Measurements from ENCODE around the gene GHSR. TPM values are rescaled to one million over a fixed set of nuclear protein-coding genes. Genes with fewer than 3 reads are reported as not detected.

Gene GHSR
- total and polyA plus RNA-seq, 4 donors, result not detected

DNA sequence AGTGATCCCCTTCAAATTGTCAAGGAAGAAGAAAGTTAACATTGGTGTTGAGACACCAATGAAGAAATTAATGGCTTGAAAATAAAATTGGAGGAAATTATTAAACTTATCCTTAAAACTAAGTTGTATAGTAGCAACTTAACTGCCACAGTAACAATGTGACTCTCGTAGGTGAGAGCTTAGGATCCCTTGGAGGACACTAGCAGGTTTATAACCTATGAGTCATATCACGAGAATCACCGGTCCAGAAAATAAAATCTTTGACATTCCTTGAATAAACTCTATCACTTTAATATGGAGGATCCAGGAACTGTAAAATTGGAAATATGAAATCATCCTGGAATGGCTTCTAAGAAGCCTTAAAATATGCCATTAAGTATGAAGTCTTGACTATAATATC is 2.1 kb downstream of the GHSR start:
- H3K27ac ChIP-seq (ENCODE audit: low read depth in 1 of 2, low read length in 2 of 2), result no peak overlapping the region
- no peak overlapping the region for H3K9ac ChIP-seq (ENCODE audit: low read depth in 1 of 2, low read length in 2 of 2)
- H3K9me3 ChIP-seq (ENCODE audit: control insufficient read depth in 4 of 4, low read length in 3 of 4), result no peaks in the 10 kb centered on the region
- H3K27me3 ChIP-seq (ENCODE audit: control insufficient read depth in 4 of 4, insufficient read depth in 4 of 4, low read length in 3 of 4), result peaks cover 0 to 17% (median 12%) of the 10 kb centered on the region in 4 donors
- WGBS, result 76% methylated on average over 3 of the region's 3 CpGs
- H3K4me3 ChIP-seq (ENCODE audit: low read depth in 1 of 3, low read length in 3 of 3), result no peak overlapping the region
- H3K4me1 ChIP-seq (ENCODE audit: control insufficient read depth in 4 of 4, insufficient read depth in 4 of 4, low read length in 3 of 4), result peaks cover 0 to 15% (median 11%) of the 10 kb centered on the region in 4 donors
- no peaks in the 10 kb centered on the region for H3K36me3 ChIP-seq (ENCODE audit: control insufficient read depth in 4 of 4, insufficient read depth in 3 of 4, low read depth in 1 of 4, low read length in 3 of 4)
- no peak for DNase-seq (ENCODE audit: low spot score)
- TF ChIP-seq TAF1 (conservative IDR thresholded peaks at IDR 0.05), result no peak
- no peak for TF ChIP-seq EGR1 (IDR thresholded peaks at IDR 0.05; ENCODE audit: low read depth in 2 of 2)
- TF ChIP-seq RXRA (IDR thresholded peaks at IDR 0.05), result no peak
- no peak for TF ChIP-seq RAD21 (IDR thresholded peaks at IDR 0.05)
- TF ChIP-seq, protein P1, sequence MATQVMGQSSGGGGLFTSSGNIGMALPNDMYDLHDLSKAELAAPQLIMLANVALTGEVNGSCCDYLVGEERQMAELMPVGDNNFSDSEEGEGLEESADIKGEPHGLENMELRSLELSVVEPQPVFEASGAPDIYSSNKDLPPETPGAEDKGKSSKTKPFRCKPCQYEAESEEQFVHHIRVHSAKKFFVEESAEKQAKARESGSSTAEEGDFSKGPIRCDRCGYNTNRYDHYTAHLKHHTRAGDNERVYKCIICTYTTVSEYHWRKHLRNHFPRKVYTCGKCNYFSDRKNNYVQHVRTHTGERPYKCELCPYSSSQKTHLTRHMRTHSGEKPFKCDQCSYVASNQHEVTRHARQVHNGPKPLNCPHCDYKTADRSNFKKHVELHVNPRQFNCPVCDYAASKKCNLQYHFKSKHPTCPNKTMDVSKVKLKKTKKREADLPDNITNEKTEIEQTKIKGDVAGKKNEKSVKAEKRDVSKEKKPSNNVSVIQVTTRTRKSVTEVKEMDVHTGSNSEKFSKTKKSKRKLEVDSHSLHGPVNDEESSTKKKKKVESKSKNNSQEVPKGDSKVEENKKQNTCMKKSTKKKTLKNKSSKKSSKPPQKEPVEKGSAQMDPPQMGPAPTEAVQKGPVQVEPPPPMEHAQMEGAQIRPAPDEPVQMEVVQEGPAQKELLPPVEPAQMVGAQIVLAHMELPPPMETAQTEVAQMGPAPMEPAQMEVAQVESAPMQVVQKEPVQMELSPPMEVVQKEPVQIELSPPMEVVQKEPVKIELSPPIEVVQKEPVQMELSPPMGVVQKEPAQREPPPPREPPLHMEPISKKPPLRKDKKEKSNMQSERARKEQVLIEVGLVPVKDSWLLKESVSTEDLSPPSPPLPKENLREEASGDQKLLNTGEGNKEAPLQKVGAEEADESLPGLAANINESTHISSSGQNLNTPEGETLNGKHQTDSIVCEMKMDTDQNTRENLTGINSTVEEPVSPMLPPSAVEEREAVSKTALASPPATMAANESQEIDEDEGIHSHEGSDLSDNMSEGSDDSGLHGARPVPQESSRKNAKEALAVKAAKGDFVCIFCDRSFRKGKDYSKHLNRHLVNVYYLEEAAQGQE (IDR thresholded peaks at IDR 0.05), result no peak
- no peak for TF ChIP-seq FOXA2 (IDR thresholded peaks at IDR 0.05)
- TF ChIP-seq, protein P2, sequence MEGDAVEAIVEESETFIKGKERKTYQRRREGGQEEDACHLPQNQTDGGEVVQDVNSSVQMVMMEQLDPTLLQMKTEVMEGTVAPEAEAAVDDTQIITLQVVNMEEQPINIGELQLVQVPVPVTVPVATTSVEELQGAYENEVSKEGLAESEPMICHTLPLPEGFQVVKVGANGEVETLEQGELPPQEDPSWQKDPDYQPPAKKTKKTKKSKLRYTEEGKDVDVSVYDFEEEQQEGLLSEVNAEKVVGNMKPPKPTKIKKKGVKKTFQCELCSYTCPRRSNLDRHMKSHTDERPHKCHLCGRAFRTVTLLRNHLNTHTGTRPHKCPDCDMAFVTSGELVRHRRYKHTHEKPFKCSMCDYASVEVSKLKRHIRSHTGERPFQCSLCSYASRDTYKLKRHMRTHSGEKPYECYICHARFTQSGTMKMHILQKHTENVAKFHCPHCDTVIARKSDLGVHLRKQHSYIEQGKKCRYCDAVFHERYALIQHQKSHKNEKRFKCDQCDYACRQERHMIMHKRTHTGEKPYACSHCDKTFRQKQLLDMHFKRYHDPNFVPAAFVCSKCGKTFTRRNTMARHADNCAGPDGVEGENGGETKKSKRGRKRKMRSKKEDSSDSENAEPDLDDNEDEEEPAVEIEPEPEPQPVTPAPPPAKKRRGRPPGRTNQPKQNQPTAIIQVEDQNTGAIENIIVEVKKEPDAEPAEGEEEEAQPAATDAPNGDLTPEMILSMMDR (IDR thresholded peaks at IDR 0.05; ENCODE audit: low read depth, low read length, missing input control), result no peak
- no peak for TF ChIP-seq JUND (IDR thresholded peaks at IDR 0.05)
- TF ChIP-seq SP1 (IDR thresholded peaks at IDR 0.05), result no peak
- TF ChIP-seq, protein P3, sequence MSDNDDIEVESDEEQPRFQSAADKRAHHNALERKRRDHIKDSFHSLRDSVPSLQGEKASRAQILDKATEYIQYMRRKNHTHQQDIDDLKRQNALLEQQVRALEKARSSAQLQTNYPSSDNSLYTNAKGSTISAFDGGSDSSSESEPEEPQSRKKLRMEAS (IDR thresholded peaks at IDR 0.05), result no peak
- no peak for TF ChIP-seq GABPA (IDR thresholded peaks at IDR 0.05 in 1 of 2, conservative IDR thresholded peaks at IDR 0.05 in 1 of 2)
- TF ChIP-seq, protein P4, sequence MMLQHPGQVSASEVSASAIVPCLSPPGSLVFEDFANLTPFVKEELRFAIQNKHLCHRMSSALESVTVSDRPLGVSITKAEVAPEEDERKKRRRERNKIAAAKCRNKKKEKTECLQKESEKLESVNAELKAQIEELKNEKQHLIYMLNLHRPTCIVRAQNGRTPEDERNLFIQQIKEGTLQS (IDR thresholded peaks at IDR 0.05), result no peak
- no peak for TF ChIP-seq FOXA1 (IDR thresholded peaks at IDR 0.05)
- no peak for TF ChIP-seq HNF4G (IDR thresholded peaks at IDR 0.05)
- TF ChIP-seq, protein P5, sequence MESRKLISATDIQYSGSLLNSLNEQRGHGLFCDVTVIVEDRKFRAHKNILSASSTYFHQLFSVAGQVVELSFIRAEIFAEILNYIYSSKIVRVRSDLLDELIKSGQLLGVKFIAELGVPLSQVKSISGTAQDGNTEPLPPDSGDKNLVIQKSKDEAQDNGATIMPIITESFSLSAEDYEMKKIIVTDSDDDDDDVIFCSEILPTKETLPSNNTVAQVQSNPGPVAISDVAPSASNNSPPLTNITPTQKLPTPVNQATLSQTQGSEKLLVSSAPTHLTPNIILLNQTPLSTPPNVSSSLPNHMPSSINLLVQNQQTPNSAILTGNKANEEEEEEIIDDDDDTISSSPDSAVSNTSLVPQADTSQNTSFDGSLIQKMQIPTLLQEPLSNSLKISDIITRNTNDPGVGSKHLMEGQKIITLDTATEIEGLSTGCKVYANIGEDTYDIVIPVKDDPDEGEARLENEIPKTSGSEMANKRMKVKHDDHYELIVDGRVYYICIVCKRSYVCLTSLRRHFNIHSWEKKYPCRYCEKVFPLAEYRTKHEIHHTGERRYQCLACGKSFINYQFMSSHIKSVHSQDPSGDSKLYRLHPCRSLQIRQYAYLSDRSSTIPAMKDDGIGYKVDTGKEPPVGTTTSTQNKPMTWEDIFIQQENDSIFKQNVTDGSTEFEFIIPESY (IDR thresholded peaks at IDR 0.05), result no peak
- TF ChIP-seq HNF4A (conservative IDR thresholded peaks at IDR 0.05), result no peak
- TF ChIP-seq YY1 (IDR thresholded peaks at IDR 0.05), result no peak
- TF ChIP-seq NR2F2 (IDR thresholded peaks at IDR 0.05), result no peak
